Mesendoderm (in vitro differentiated cells): ENCODE results near the gene POU2F1.

ENCODE experiments used
- DNase-seq: peaks from one replicate; pipeline ENCODE4 v3.0.0; 2013
- H2AK5ac ChIP-seq: 2 replicates; pipeline ENCODE4 v1.6.1; 2013; ENCODE audit warnings: low read length, inconsistent platforms
- H2BK120ac ChIP-seq: 2 replicates; pipeline ENCODE4 v1.6.1; 2013; ENCODE audit warnings: low read depth, mild to moderate bottlenecking, low read length, moderate library complexity, mixed read lengths
- H2BK15ac ChIP-seq: replicated peaks from 2 replicates; pipeline ENCODE4 v1.6.1; 2013; ENCODE audit warnings: low read depth, mild to moderate bottlenecking, moderate library complexity
- H2BK5ac ChIP-seq: 2 replicates; pipeline ENCODE4 v1.6.1; 2013; ENCODE audit warnings: low read length, inconsistent platforms
- H3K18ac ChIP-seq: 2 replicates; pipeline ENCODE4 v1.6.1; 2013; ENCODE audit warnings: mild to moderate bottlenecking, low read length, mixed read lengths
- H3K23ac ChIP-seq: one replicate; pipeline ENCODE4 v1.6.1; 2013; ENCODE audit warnings: low read length
- H3K27ac ChIP-seq: 2 replicates; pipeline ENCODE4 v1.5.1; 2013; ENCODE audit warnings: low read depth, mild to moderate bottlenecking, inconsistent platforms, low read length, moderate library complexity
- H3K27me3 ChIP-seq: 2 replicates; pipeline ENCODE4 v1.6.1; 2013; ENCODE audit warnings: low read length, control low read depth, mild to moderate bottlenecking, inconsistent platforms; ENCODE audit not compliant: insufficient read depth, poor library complexity
- H3K36me3 ChIP-seq: 2 replicates; pipeline ENCODE4 v1.6.1; 2013; ENCODE audit warnings: low read length, inconsistent platforms; ENCODE audit not compliant: control insufficient read depth, insufficient read depth
- H3K4ac ChIP-seq: one replicate; pipeline ENCODE4 v1.6.1; 2013; ENCODE audit warnings: low read depth, mild to moderate bottlenecking, low read length, moderate library complexity
- H3K4me1 ChIP-seq: 2 replicates; pipeline ENCODE4 v1.6.1; 2013; ENCODE audit warnings: low read depth, low read length, inconsistent platforms; ENCODE audit not compliant: control insufficient read depth
- H3K4me2 ChIP-seq: 2 replicates; pipeline ENCODE4 v1.6.1; 2013; ENCODE audit warnings: low read length
- H3K4me3 ChIP-seq: 2 replicates; pipeline ENCODE4 v1.5.1; 2013; ENCODE audit warnings: mild to moderate bottlenecking, low read length
- H3K56ac ChIP-seq: one replicate; pipeline ENCODE4 v1.6.1; 2013; ENCODE audit warnings: low read length
- H3K79me1 ChIP-seq: 2 replicates; pipeline ENCODE4 v1.6.1; 2013; ENCODE audit warnings: low read length, inconsistent platforms
- H3K79me2 ChIP-seq: 2 replicates; pipeline ENCODE4 v1.6.1; 2013; ENCODE audit warnings: mild to moderate bottlenecking, low read length; ENCODE audit not compliant: control insufficient read depth, insufficient read depth
- H3K9ac ChIP-seq: 2 replicates; pipeline ENCODE4 v1.6.1; 2013; ENCODE audit warnings: low read length, inconsistent platforms
- H4K5ac ChIP-seq: one replicate; pipeline ENCODE4 v1.6.1; 2013; ENCODE audit warnings: low read length
- H4K8ac ChIP-seq: one replicate; pipeline ENCODE4 v1.6.1; 2013; ENCODE audit warnings: low read depth, mild to moderate bottlenecking, control low read depth, low read length, moderate library complexity
- WGBS: extraction: QIAGEN DNeasy Blood & Tissue Kit; methylation state at CpG from one replicate; pipeline ENCODE4 v1.1.7; 2013; ENCODE audit warnings: low lambda C conversion rate, missing lambda C conversion rate; ENCODE audit not compliant: insufficient coverage; ENCODE audit errors: extremely low coverage; 5-methylcytosine and 5-hydroxymethylcytosine counted together

POU2F1 gene

DNA sequence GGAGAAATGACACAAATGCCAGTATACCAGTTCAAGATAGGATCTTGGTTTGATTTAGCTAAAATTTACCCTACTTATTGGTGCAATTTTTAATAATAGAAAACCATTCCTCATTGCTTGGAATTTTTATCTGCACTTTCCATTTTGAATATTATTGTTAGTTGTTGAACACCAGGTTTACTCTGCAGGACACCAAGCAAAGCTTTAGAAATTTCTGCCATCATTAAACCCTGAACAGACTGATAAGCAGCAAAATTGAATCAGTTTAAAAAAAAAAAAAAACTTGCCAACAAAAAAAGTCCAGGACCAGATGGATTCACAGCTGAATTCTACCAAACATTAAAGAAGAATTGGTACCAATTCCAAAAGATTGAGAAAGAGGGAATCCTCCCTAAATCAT lies 71.5 kb downstream of the POU2F1 start:
- no peak overlapping the region for H3K4me2 ChIP-seq
- H3K18ac ChIP-seq: no peak overlapping the region
- no peaks in the 10 kb centered on the region for H3K36me3 ChIP-seq
- no peak overlapping the region for H4K5ac ChIP-seq
- no peak overlapping the region for H2BK120ac ChIP-seq
- peaks cover 16% of the 10 kb centered on the region for H3K79me2 ChIP-seq
- H3K27ac ChIP-seq: no peak overlapping the region
- H3K4me1 ChIP-seq: no peaks in the 10 kb centered on the region
- H3K23ac ChIP-seq: no peak overlapping the region
- H3K4me3 ChIP-seq: no peak overlapping the region
- no peak overlapping the region for H2AK5ac ChIP-seq
- no peak overlapping the region for H4K8ac ChIP-seq
- no peak overlapping the region for H3K4ac ChIP-seq
- no peak overlapping the region for H3K56ac ChIP-seq
- H3K9ac ChIP-seq: no peak overlapping the region
- no peaks in the 10 kb centered on the region for H3K27me3 ChIP-seq
- DNase-seq: no peak
- no peak overlapping the region for H2BK15ac ChIP-seq
- H2BK5ac ChIP-seq: no peak overlapping the region
- H3K79me1 ChIP-seq: peaks cover 6% of the 10 kb centered on the region

DNA sequence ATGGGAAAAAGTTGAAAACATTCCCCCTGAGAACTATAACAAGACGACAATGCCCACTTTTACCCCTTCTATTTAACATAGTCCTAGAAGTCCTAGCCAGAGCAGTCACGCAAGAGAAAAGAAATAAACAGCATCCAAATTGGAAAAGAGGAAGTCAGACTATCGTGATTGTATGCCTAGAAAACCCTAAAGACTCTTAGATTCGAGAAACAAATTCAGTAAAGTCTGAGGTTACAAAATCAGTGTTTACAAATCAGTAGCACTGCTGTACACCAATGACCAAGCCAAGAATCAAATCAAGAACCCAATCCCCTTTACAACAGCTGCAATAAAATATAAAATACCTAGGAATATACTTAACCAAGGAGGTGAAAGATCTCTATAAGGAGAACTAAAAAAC lies 72.4 kb downstream of the POU2F1 start:
- no CpG with 5 or more reads among the region's 4 CpGs for WGBS
- no peak overlapping the region for H3K4ac ChIP-seq
- no peaks in the 10 kb centered on the region for H3K4me1 ChIP-seq
- H3K79me1 ChIP-seq: peaks cover 6% of the 10 kb centered on the region
- H3K9ac ChIP-seq: no peak overlapping the region
- H4K8ac ChIP-seq: no peak overlapping the region
- no peaks in the 10 kb centered on the region for H3K27me3 ChIP-seq
- H3K56ac ChIP-seq: no peak overlapping the region
- H3K23ac ChIP-seq: no peak overlapping the region
- H4K5ac ChIP-seq: no peak overlapping the region
- DNase-seq: no peak
- no peak overlapping the region for H3K4me2 ChIP-seq
- no peak overlapping the region for H2BK15ac ChIP-seq
- no peak overlapping the region for H2BK5ac ChIP-seq
- no peak overlapping the region for H2AK5ac ChIP-seq
- H3K36me3 ChIP-seq: no peaks in the 10 kb centered on the region
- H3K18ac ChIP-seq: no peak overlapping the region
- no peak overlapping the region for H3K27ac ChIP-seq
- H2BK120ac ChIP-seq: no peak overlapping the region
- H3K79me2 ChIP-seq: peaks cover 19% of the 10 kb centered on the region
- no peak overlapping the region for H3K4me3 ChIP-seq

DNA sequence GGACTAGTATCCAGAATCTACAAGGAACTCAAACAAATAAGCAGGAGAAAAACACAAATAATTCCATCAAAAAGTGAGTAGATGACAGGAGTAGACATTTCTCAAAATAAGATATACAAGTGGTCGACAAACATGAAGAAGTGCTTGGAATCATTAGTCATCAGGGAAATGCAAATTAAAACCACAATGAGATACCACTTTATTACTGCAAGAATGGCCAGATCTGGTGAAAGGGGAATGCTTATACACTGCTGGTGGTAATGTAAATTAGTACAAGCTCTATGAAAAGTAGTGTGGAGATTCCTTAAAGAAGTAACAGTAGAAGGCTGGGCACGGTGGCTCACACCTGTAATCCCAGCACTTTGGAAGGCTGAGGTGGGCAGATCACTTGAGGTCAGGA lies 73.8 kb downstream of the POU2F1 start:
- Histone ChIP-seq H3K4ac (no peak overlapping the region), H3K4me3 (no peak overlapping the region), H2BK120ac (no peak overlapping the region), H3K9ac (no peak overlapping the region), H3K18ac (no peak overlapping the region), H3K56ac (no peak overlapping the region), H3K36me3 (no peaks in the 10 kb centered on the region), H3K4me2 (no peak overlapping the region), H3K27ac (no peak overlapping the region), H3K4me1 (no peaks in the 10 kb centered on the region), H3K23ac (no peak overlapping the region), H2AK5ac (no peak overlapping the region), H3K79me2 (peaks cover 15% of the 10 kb centered on the region), H4K5ac (no peak overlapping the region), H4K8ac (no peak overlapping the region), H3K27me3 (no peaks in the 10 kb centered on the region), H3K79me1 (peaks cover 3% of the 10 kb centered on the region), H2BK15ac (no peak overlapping the region), H2BK5ac (no peak overlapping the region)
- DNase-seq: no peak
- no CpG with 5 or more reads among the region's 2 CpGs for WGBS

DNA sequence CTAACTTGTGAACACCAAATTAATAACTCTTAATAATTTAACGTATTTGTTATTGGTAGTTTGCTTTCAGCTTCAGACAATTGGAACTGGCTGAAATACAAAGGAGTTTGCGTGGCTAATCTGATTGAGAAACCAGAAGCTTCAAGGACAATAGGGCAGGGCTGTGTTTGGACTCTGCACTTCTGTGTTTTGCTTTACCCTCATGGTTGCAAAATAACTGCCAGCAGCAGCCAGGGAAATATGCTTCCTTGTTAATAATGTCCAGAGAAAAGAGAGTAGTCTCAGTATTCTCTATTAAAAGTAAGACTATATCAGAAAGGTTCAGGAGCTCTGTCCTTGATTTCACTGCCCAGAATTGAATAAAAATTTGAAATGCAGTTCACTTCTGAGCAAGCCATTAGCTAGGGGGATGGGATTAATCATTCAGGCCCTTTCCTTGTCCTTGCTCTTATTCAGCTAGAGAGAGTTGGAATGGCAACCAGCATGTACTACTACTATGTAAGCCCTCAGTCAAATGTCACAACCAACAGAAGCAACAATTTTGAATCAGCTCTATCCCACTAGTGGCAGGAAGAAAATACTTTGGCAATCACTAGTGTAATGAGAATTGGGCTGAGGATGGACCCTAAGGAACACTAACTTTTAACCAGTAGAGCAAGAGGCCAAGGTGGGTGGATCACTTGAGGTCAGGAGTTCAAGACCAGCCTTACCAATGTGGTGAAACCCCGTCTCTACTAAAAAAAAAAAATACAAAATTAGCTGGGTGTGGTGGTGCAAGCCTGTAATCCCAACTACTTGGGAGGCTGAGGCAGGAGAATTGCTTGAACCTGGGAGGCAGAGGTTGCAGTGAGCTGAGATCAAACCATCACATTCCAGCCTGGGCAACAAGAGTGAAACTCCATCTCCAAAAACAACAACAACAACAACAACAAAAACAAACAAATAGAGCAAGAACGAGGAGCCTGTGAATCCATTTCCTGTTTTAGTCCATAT lies 76.8 kb downstream of the POU2F1 start:
- H3K4ac ChIP-seq: no peak overlapping the region
- H3K9ac ChIP-seq: no peak overlapping the region
- peaks cover 17% of the 10 kb centered on the region for H3K79me2 ChIP-seq
- no peak for DNase-seq
- no peak overlapping the region for H2BK15ac ChIP-seq
- H3K27ac ChIP-seq: no peak overlapping the region
- no peak overlapping the region for H3K4me2 ChIP-seq
- peaks cover 5% of the 10 kb centered on the region for H3K79me1 ChIP-seq
- H3K4me1 ChIP-seq: no peaks in the 10 kb centered on the region
- H3K36me3 ChIP-seq: no peaks in the 10 kb centered on the region
- H3K56ac ChIP-seq: no peak overlapping the region
- no peak overlapping the region for H4K8ac ChIP-seq
- H3K4me3 ChIP-seq: no peak overlapping the region
- no peak overlapping the region for H2BK120ac ChIP-seq
- no CpG with 5 or more reads among the region's 4 CpGs for WGBS
- H3K18ac ChIP-seq: no peak overlapping the region
- H2BK5ac ChIP-seq: no peak overlapping the region
- no peaks in the 10 kb centered on the region for H3K27me3 ChIP-seq
- no peak overlapping the region for H2AK5ac ChIP-seq
- H3K23ac ChIP-seq: no peak overlapping the region
- H4K5ac ChIP-seq: no peak overlapping the region

DNA sequence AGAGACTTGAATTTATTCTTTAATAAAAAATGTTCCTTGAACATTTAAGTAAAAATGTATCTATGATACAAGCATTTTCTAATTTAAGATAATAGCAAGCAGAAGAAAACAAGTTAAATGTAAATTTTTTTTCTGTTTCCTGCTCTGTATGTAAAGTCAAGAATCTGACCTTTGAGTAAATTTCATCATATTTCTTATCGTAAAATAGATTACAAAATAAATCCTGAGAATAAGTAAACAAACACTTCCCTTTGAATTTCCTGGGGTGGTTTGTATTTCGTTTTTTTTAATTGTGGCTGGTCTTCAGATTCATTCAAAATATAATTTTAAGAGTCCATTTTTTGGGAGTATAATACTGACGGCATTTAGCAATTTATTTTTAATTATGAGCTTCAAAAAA lies 77.6 kb downstream of the POU2F1 start:
- WGBS: no CpG with 5 or more reads among the region's 3 CpGs
- Histone ChIP-seq H3K27ac (no peak overlapping the region), H3K27me3 (no peaks in the 10 kb centered on the region)

DNA sequence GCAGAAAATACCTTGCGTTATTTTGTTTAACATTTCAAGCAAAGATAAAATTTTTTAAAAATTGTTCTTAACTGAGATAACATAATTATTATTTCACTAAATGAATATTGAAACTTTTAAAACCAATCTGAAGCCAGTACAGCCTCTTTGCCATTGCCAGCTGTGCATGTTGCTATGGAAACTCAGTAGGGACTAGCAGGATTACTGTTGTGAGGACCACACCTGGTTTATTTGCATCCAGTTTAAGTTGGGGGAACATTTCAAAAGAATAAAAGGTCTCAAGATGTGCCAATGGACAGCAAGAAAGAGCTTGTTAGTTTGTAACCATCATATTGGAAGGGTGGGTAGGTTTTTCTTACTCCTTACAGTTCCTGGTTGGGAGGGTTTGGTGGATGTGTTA lies 80.7 kb downstream of the POU2F1 start:
- Histone ChIP-seq H2BK5ac (no peak overlapping the region), H3K56ac (no peak overlapping the region), H3K9ac (no peak overlapping the region), H3K18ac (no peak overlapping the region), H3K4me1 (no peaks in the 10 kb centered on the region), H3K27ac (no peak overlapping the region), H3K4me3 (no peak overlapping the region), H4K5ac (no peak overlapping the region), H3K27me3 (no peaks in the 10 kb centered on the region), H3K4ac (no peak overlapping the region), H3K79me1 (peaks cover 5% of the 10 kb centered on the region), H3K36me3 (no peaks in the 10 kb centered on the region), H2BK15ac (no peak overlapping the region), H2BK120ac (no peak overlapping the region), H3K4me2 (no peak overlapping the region), H4K8ac (no peak overlapping the region), H3K79me2 (peaks cover 16% of the 10 kb centered on the region), H3K23ac (no peak overlapping the region), H2AK5ac (no peak overlapping the region)
- WGBS: no CpG with 5 or more reads among the region's 1 CpG
- DNase-seq: peak; percentile 39

More for the DNA sequence above, 77.6 kb downstream of the POU2F1 start:
- DNase-seq: no peak
- Histone ChIP-seq H2BK120ac (no peak overlapping the region), H2AK5ac (no peak overlapping the region), H3K36me3 (no peaks in the 10 kb centered on the region), H3K9ac (no peak overlapping the region), H3K18ac (no peak overlapping the region), H2BK5ac (no peak overlapping the region), H3K4me3 (no peak overlapping the region), H3K79me1 (peaks cover 5% of the 10 kb centered on the region), H4K8ac (no peak overlapping the region), H3K4ac (no peak overlapping the region), H3K79me2 (peaks cover 16% of the 10 kb centered on the region), H2BK15ac (no peak overlapping the region), H4K5ac (no peak overlapping the region), H3K4me1 (no peaks in the 10 kb centered on the region), H3K4me2 (no peak overlapping the region), H3K56ac (no peak overlapping the region), H3K23ac (no peak overlapping the region)
